GM19324 (cell line): ENCODE results near the gene PAPPA.

ENCODE experiments used
- ATAC-seq: cut with Tn5 transposase; IDR thresholded peaks from one replicate; pipeline ENCODE4 v1.9.1; 2021; ENCODE audit warnings: mild to moderate bottlenecking, moderate library complexity; ENCODE audit not compliant: unreplicated experiment, low FRiP score

Gene PAPPA

DNA sequence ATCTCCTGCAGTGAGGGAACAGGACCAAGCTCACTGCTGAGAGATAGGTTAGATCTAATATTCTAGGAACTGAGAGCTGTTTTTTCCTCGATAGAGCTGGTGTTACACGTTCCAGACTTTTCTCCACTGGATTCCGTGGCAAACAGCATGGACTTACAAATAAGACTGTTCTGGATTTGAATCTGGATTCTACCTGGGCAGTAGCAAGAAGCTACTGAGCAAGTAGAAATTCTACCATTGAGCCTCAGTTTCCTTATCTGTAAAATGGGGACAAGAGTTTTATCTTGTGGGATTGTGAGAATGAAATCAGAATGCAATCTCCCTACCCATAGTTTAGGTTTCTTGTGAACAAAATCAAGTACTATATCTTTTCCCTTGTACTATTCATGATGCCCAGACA lies 294.8 kb downstream of the PAPPA start:
- no peak for ATAC-seq

DNA sequence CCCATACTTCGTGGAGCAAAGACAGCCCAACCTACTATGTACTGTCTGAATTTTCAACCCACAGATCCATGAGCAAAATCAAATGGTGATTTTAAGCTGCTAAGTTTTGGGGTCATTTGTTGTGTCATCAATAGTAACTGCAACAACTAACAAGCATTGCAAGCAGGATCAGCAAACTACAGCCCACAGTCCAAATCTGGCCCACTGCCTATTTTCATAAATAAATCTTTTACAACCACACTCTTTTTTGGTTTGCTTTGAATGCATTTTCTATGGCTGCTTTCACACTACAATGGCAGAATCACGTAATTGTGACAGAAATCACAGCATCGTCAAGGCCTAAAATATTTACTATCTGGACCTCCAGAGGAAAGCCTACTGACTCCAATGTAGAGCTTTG lies 296.4 kb downstream of the PAPPA start:
- ATAC-seq = no peak

DNA sequence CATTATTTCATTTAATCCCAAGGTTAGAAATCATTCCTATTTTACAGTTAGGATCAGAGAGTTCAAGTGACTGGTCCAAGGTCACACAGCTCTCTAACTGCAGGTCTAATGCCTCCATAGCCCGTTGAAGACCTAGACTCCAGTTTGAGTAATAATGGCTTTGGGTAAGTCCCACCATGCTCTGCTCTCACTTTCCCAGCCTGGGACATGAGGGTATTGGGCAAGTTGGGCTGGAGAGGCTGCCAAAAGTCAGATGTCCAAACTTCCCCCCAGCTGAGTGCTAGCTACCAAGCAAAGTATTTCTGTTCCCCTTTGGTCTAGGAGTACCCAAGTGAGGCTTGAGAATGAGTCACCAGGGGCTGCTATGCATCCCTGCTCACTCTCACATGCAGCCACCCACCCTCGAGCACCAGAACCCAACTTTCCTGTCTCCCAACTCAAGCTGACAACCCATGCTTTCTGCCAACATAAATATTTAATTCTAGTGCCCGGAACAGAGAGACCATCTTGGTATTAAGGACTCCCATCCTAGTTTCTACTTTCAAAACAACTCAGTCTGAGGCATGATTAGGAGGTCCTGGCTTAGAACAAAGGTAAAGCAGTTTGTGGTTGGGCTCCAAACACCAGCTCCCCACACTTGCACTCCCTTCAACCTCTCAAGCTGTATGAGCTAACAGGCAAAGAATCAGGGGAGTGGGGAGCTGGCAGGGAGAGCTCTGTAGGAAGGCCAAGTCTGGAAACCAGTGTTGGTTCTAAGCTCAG lies 297.0 kb downstream of the PAPPA start:
- ATAC-seq = peak; percentile 58

DNA sequence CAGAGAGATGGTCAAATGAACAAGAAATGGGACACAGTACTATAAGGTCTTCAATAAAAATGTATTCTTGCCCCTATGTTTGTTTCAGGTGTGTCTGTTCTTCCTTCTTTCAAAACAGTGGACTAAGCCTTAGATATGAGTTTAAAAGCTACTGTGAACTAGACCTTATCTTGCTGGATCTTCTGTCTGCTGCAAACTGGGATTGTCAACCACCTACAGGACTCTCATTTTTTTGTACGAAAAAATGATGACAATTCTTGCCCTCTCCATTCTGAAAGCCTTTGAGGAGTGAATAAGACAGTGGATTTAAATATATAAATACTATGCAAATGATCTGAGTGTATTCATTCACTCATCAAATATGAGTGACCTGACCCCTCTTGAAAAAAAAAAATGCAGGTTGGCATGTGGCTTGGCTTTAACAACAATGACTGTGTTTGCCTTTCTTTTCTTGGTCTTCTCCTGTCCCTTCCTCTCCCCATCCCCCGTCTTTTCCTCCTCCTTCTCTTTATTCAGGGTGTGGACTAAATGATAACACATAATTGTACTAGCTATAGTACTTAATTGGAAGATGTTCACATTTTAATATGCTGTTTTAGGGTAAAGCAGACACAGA lies 298.0 kb downstream of the PAPPA start:
- no peak for ATAC-seq
